ENCODE results near the gene SRC. TPM values are rescaled to one million over a fixed set of nuclear protein-coding genes. Genes with fewer than 3 reads are reported as not detected.

Gene SRC
- total and polyA plus RNA-seq, 2 of the 8 experiments (the other 6 are each of a cell fraction or from before 2014, with no cell fraction given), result 27.6 to 28.8 TPM

DNA sequence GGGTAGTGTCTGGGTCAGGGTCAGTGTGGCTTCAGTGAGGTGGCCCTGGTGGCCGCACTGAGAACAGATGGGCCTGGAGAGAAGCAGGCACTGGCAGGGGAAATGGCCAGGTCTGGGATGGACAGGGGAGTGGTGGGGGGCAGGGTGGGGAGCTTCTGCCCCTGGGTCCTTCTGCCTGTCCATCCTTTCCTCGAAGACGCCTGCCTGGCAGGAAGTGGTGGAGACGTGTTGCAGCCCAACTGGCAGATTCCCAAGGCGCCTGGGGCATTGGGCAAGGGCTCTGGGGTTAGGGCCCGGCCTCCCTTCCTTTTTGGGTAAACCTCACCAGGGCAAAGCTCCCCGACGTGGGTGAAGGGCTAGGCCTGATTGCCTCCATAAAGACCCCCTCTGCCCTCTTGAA, 10.4 kb downstream of the SRC start:
- H3K79me2 ChIP-seq (ENCODE audit: control insufficient read depth in 1 of 2, insufficient read depth in 2 of 2, low read length in 2 of 2), result peaks cover 0 to 81% of the 10 kb centered on the region in 2 experiments; a peak in 3 of 4 replicates
- 92% methylated on average over 4 of the region's 8 CpGs; no CpG with 5 or more reads in 1 of the 2 experiments for WGBS, 2 experiments (ENCODE audit: extremely low coverage in 1 of 2, insufficient coverage in 1 of 2, insufficient read length in 1 of 2, insufficient replicate concordance in 2 of 2, low coverage in 1 of 2, low lambda C conversion rate in 2 of 2, missing lambda C conversion rate in 1 of 2)
- no peak overlapping the region for H2BK120ac ChIP-seq (replicated peaks; ENCODE audit: low read depth, low read length)
- H2BK5ac ChIP-seq (ENCODE audit: low read depth, low read length), result no peak overlapping the region
- H2BK12ac ChIP-seq (ENCODE audit: low read depth, low read length), result no peak overlapping the region
- H4K5ac ChIP-seq (ENCODE audit: insufficient read length, low read depth, low read length), result no peak overlapping the region
- no peak overlapping the region for H3K14ac ChIP-seq (ENCODE audit: insufficient read length)
- no peak overlapping the region for H3K4ac ChIP-seq (replicated peaks; ENCODE audit: insufficient read length, low read depth, low read length)
- no peak overlapping the region for H3K23ac ChIP-seq (ENCODE audit: insufficient read length)
- ChIA-PET POLR2A (ENCODE audit: partially characterized antibody) (interaction anchor here (0.6 to 2.0 kb wide), 5 partner anchors 9 to 178 kb away, joined by 3 to 10 read pairs (median 5); partner anchors contain the start of genes RPN2 and SRC), CTCF (ENCODE audit: partially characterized antibody) (interaction anchor here (1.4 to 1.7 kb wide), 3 partner anchors 8 to 179 kb away, joined by 3 to 6 read pairs (median 4); no protein-coding TSS in a partner anchor)
- H2AFZ ChIP-seq (ENCODE audit: low read length), result no peak overlapping the region
- H3K27me3 ChIP-seq (replicated peaks in 1 of 4; ENCODE audit: control insufficient read depth in 3 of 4, extremely low read depth in 1 of 4, insufficient read depth in 3 of 4, low read length in 3 of 4), result no peaks in the 10 kb centered on the region
- H3K36me3 ChIP-seq (ENCODE audit: control insufficient read depth in 2 of 4, insufficient read depth in 4 of 4, low read length in 3 of 4), result no peaks in the 10 kb centered on the region; a peak in 1 of 8 replicates
- H3K4me1 ChIP-seq (replicated peaks in 1 of 4; ENCODE audit: control insufficient read depth in 3 of 4, insufficient read depth in 4 of 4, low read length in 3 of 4), result peaks cover 0 to 6% (median 0%) of the 10 kb centered on the region in 4 experiments; a peak in 2 of 7 replicates
- no peak overlapping the region for H3K4me2 ChIP-seq (ENCODE audit: insufficient read depth in 1 of 2, low read depth in 2 of 2, low read length in 2 of 2)
- no peak overlapping the region for H2BK20ac ChIP-seq (ENCODE audit: low read length)
- H3K9me3 ChIP-seq (ENCODE audit: insufficient read depth in 2 of 2, low read depth in 1 of 2, low read length in 1 of 2), result no peaks in the 10 kb centered on the region
- no peak for DNase-seq (ENCODE audit: low read depth in 1 of 2, low spot score in 2 of 2)
- TF ChIP-seq SIN3A (conservative IDR thresholded peaks at IDR 0.05 in 1 of 2, IDR thresholded peaks at IDR 0.05 in 1 of 2; ENCODE audit: low read depth in 1 of 2, low read length in 2 of 2) (no peak), KDM4A (IDR thresholded peaks at IDR 0.05; ENCODE audit: low read depth, low read length, severe bottlenecking) (no peak), POLR2AphosphoS5 (IDR thresholded peaks at IDR 0.05; ENCODE audit: low read depth, low read length) (no peak), HDAC2 (IDR thresholded peaks at IDR 0.05; ENCODE audit: borderline replicate concordance in 1 of 2, low read depth in 2 of 2, low read length in 2 of 2) (no peak), POU5F1 (IDR thresholded peaks at IDR 0.05; ENCODE audit: low read depth, low read length) (no peak), SUZ12 (IDR thresholded peaks at IDR 0.05; ENCODE audit: low read length) (no peak), SIRT6 (IDR thresholded peaks at IDR 0.05; ENCODE audit: low read length) (no peak), SP1 (IDR thresholded peaks at IDR 0.05; ENCODE audit: low read depth, low read length) (no peak)
- TF ChIP-seq, protein P1, sequence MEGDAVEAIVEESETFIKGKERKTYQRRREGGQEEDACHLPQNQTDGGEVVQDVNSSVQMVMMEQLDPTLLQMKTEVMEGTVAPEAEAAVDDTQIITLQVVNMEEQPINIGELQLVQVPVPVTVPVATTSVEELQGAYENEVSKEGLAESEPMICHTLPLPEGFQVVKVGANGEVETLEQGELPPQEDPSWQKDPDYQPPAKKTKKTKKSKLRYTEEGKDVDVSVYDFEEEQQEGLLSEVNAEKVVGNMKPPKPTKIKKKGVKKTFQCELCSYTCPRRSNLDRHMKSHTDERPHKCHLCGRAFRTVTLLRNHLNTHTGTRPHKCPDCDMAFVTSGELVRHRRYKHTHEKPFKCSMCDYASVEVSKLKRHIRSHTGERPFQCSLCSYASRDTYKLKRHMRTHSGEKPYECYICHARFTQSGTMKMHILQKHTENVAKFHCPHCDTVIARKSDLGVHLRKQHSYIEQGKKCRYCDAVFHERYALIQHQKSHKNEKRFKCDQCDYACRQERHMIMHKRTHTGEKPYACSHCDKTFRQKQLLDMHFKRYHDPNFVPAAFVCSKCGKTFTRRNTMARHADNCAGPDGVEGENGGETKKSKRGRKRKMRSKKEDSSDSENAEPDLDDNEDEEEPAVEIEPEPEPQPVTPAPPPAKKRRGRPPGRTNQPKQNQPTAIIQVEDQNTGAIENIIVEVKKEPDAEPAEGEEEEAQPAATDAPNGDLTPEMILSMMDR (IDR thresholded peaks at IDR 0.05; ENCODE audit: control extremely low read depth in 1 of 3, insufficient read depth in 1 of 3, low read depth in 1 of 3, low read length in 3 of 3), result no peak
- H3K18ac ChIP-seq (ENCODE audit: extremely low read depth, low read length), result no peak overlapping the region
- no peak overlapping the region for H3K9ac ChIP-seq (replicated peaks in 1 of 4; ENCODE audit: extremely low read depth in 1 of 4, low read depth in 3 of 4, low read length in 3 of 4)
- FAIRE-seq, result no peak
- no peak overlapping the region for H4K91ac ChIP-seq (replicated peaks; ENCODE audit: insufficient read length, low read length)
- no peaks in the 10 kb centered on the region for H3K23me2 ChIP-seq (ENCODE audit: low read depth, low read length)
- H3K27ac ChIP-seq (ENCODE audit: low read depth, low read length), result no peak overlapping the region
- no peak overlapping the region for H3K56ac ChIP-seq (replicated peaks; ENCODE audit: insufficient read length, low read depth, low read length)
- no peak overlapping the region for H2BK15ac ChIP-seq (ENCODE audit: low read length)
- H3K79me1 ChIP-seq (ENCODE audit: low read depth, low read length), result peaks cover 34% of the 10 kb centered on the region
- no peak overlapping the region for H2AK5ac ChIP-seq (ENCODE audit: low read depth, low read length)
- no peak overlapping the region; the same call in 1 of the 2 replicates for H4K8ac ChIP-seq (ENCODE audit: extremely low read depth, insufficient read depth, low read length)
- no peak overlapping the region for H3K4me3 ChIP-seq (ENCODE audit: extremely low read depth in 1 of 4, insufficient read depth in 2 of 4, low read depth in 3 of 4, low read length in 4 of 4)
- peaks cover 0 to 21% of the 10 kb centered on the region in 2 experiments for H4K20me1 ChIP-seq (replicated peaks in 1 of 2; ENCODE audit: control insufficient read depth in 1 of 2, insufficient read depth in 2 of 2, low read length in 2 of 2)

Measured in H1 (cell line).